Muscle of leg (tissue), 11 donors: ENCODE data around the gene FUT2. TPM values are rescaled to one million over a fixed set of nuclear protein-coding genes. Genes with fewer than 3 reads are reported as not detected.

ENCODE experiments used
- DNase-seq: peaks from one replicate; pipeline ENCODE4 v3.0.0; 2013
- H3K27ac ChIP-seq: one replicate; pipeline ENCODE4 v1.5.1; 2013; ENCODE audit warnings: mild to moderate bottlenecking, low read length, control low read depth
- H3K27me3 ChIP-seq: one replicate; pipeline ENCODE4 v1.6.1; 2013; ENCODE audit warnings: low read length; ENCODE audit not compliant: control insufficient read depth, insufficient read depth
- H3K36me3 ChIP-seq: one replicate; pipeline ENCODE4 v1.6.1; 2013; ENCODE audit warnings: low read length; ENCODE audit not compliant: control insufficient read depth, insufficient read depth
- H3K4me1 ChIP-seq: one replicate; pipeline ENCODE4 v1.6.1; 2013; ENCODE audit warnings: low read length; ENCODE audit not compliant: control insufficient read depth, insufficient read depth
- H3K4me3 ChIP-seq: one replicate; pipeline ENCODE4 v1.5.1; 2013; ENCODE audit warnings: low read length, control low read depth
- H3K9me3 ChIP-seq: replicated peaks from 2 replicates; pipeline ENCODE4 v1.6.1; 2013; ENCODE audit warnings: low read depth, low read length; ENCODE audit not compliant: control insufficient read depth
- WGBS: methylation state at CpG from one replicate; pipeline ENCODE4 v1.1.5; 2013; ENCODE audit warnings: missing lambda C conversion rate; ENCODE audit not compliant: insufficient coverage; 5-methylcytosine and 5-hydroxymethylcytosine counted together
- polyA plus RNA-seq, 8 donors: library from polyadenylated mRNA; unstranded; fragments of 120-200 nt; gene quantifications; one replicate each; pipeline versions ENCODE4 v1.2.1 to v1.2.3, GENCODE V29; 2013; ENCODE audit warnings: inconsistent platforms in 1 of 8, low replicate concordance in 1 of 8; ENCODE audit not compliant: insufficient read length in 8 of 8, insufficient read depth in 1 of 8
- total RNA-seq: library from RNA; stranded (reverse); fragments of 120-200 nt; gene quantifications from one replicate; pipeline ENCODE4 v1.2.4, GENCODE V29; 2013

FUT2 gene
- total and polyA plus RNA-seq, 9 donors = 0.53 to 3.8 (median 0.95) TPM; not detected in 1

DNA sequence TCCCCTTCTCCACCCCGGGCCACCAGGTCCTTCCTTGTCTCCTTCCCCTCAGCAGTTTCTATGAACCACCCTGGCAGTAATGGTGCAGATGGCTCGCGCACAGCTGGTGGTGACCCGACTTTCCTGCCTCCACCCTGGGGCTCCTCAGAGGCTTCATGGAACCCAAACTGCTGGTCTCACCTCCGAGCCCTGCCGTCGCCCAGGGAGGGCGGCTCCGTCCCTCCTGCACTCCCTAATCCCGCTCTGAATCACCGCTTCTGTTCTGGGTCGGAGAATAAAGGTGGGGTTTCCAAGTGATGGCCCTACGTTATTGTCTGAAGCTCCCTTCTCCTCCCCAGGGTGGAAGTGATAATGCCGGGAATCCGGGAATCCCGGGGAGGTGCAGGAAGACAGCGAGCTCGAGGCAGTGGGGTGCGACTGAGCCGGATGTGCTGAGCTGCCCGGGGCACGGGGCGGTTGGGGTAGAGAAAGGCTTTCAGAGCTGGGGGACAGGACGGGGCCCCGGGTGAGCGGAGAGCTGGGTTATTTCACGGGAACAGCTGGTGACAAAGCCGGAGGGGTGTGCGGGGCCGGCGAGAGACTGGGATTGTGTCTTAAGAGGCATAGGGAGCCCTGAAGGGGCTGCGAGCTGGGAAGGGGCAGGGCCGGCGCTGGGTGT, 711 bp downstream of the FUT2 start:
- H3K9me3 ChIP-seq = no peaks in the 10 kb centered on the region
- 4% methylated on average over 25 of the region's 34 CpGs for WGBS
- H3K4me3 ChIP-seq = no peak overlapping the region
- H3K27me3 ChIP-seq = peaks cover 24% of the 10 kb centered on the region
- H3K27ac ChIP-seq = no peak overlapping the region
- no peaks in the 10 kb centered on the region for H3K36me3 ChIP-seq
- DNase-seq = no peak
- peaks cover 12% of the 10 kb centered on the region for H3K4me1 ChIP-seq

DNA sequence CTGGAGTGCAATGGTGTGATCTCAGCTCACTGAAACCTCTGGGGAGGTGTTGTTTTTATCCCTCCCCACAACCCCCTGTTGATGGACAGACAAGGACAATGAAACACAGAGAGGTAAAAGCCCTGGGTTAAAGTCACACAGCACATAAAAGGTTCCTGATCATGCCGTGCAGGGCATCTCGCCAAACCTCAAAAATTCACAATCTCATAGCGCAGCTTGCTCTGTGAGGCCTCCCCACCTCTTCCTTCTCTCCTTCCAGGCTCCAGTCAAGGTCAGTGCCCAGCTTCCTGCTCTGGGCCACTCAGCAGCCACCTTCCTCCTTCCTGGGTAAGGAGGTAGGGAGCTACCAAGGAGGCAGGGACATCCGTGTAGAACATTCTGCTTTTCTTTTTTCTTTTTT, 2.3 kb downstream of the FUT2 start:
- no peak for DNase-seq
- no peaks in the 10 kb centered on the region for H3K9me3 ChIP-seq
- H3K4me3 ChIP-seq = no peak overlapping the region
- H3K27ac ChIP-seq = no peak overlapping the region
- no peaks in the 10 kb centered on the region for H3K36me3 ChIP-seq
- WGBS = no CpG with 5 or more reads among the region's 4 CpGs
- peaks cover 12% of the 10 kb centered on the region for H3K4me1 ChIP-seq
- H3K27me3 ChIP-seq = peaks cover 24% of the 10 kb centered on the region

DNA sequence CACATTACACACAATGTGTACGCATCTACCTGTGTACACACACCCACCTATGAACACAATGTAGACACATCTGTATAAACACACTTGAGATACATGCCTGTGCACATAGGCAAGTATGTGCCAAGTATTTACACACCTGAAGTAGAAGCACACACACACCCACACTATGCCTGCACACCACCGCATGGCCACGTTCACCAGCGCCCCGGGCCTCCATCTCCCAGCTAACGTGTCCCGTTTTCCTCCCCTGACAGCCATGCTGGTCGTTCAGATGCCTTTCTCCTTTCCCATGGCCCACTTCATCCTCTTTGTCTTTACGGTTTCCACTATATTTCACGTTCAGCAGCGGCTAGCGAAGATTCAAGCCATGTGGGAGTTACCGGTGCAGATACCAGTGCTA, 6.9 kb downstream of the FUT2 start:
- H3K4me3 ChIP-seq = no peak overlapping the region
- H3K9me3 ChIP-seq = no peaks in the 10 kb centered on the region
- H3K27me3 ChIP-seq = peaks cover 3% of the 10 kb centered on the region
- H3K4me1 ChIP-seq = no peaks in the 10 kb centered on the region
- no peaks in the 10 kb centered on the region for H3K36me3 ChIP-seq
- no peak for DNase-seq
- 89% methylated on average over 12 of the region's 13 CpGs for WGBS
- no peak overlapping the region for H3K27ac ChIP-seq

DNA sequence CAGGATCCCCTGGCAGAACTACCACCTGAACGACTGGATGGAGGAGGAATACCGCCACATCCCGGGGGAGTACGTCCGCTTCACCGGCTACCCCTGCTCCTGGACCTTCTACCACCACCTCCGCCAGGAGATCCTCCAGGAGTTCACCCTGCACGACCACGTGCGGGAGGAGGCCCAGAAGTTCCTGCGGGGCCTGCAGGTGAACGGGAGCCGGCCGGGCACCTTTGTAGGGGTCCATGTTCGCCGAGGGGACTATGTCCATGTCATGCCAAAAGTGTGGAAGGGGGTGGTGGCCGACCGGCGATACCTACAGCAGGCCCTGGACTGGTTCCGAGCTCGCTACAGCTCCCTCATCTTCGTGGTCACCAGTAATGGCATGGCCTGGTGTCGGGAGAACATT, 7.5 kb downstream of the FUT2 start:
- no peaks in the 10 kb centered on the region for H3K27me3 ChIP-seq
- H3K4me1 ChIP-seq = no peaks in the 10 kb centered on the region
- 90% methylated on average over 16 of the region's 23 CpGs for WGBS
- no peak overlapping the region for H3K27ac ChIP-seq
- H3K9me3 ChIP-seq = no peaks in the 10 kb centered on the region
- no peak for DNase-seq
- no peaks in the 10 kb centered on the region for H3K36me3 ChIP-seq
- no peak overlapping the region for H3K4me3 ChIP-seq

GRCh38 chr19:48705431-48705830, 9.7 kb downstream of the FUT2 start:
- Histone ChIP-seq H3K36me3 (no peaks in the 10 kb centered on the region), H3K9me3 (no peaks in the 10 kb centered on the region), H3K27me3 (no peaks in the 10 kb centered on the region), H3K4me1 (no peaks in the 10 kb centered on the region), H3K27ac (no peak overlapping the region), H3K4me3 (no peak overlapping the region)
- 25% methylated on average over 2 of the region's 2 CpGs for WGBS
- DNase-seq = no peak

GRCh38 chr19:48708471-48708870, 12.7 kb downstream of the FUT2 start:
- WGBS = 42% methylated on average over 11 of the region's 11 CpGs

DNA sequence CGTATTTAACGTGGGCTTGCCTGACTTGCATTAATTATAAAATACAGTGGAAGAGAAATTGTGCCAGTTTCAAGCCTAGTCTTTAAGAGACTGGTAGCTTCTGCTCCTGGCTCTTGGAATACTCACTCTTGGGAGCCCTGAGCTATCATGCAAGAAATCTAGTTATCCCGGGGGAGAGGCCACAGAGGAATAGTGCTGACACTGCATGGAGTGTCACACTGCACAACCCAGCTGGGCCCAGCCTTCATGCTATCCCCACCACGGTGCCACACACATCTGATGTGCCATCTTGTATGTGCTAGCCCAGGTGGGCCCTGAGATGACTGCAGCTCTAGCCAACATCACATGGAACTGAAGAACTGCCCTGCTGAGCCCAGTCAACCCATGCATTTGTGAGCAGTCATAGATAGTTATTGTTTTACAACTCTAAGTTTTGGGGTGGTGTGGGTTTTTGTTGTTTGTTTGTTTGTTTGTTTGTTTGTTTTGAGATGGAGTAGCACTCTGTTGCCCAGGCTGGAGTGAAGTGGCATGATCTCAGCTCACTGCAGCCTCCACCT, 15.4 kb downstream of the FUT2 start:
- 100% methylated on average over 3 of the region's 4 CpGs for WGBS
- peaks cover 29% of the 10 kb centered on the region for H3K36me3 ChIP-seq
- H3K27me3 ChIP-seq = no peaks in the 10 kb centered on the region
- H3K4me3 ChIP-seq = no peak overlapping the region
- DNase-seq = no peak
- H3K4me1 ChIP-seq = peaks cover 30% of the 10 kb centered on the region
- H3K27ac ChIP-seq = no peak overlapping the region
- peaks cover 7% of the 10 kb centered on the region for H3K9me3 ChIP-seq

More at GRCh38 chr19:48708471-48708870, 12.7 kb downstream of the FUT2 start:
- H3K9me3 ChIP-seq = peaks cover 7% of the 10 kb centered on the region
- peaks cover 15% of the 10 kb centered on the region for H3K36me3 ChIP-seq
- no peak overlapping the region for H3K27ac ChIP-seq
- no peaks in the 10 kb centered on the region for H3K27me3 ChIP-seq
- peaks cover 9% of the 10 kb centered on the region for H3K4me1 ChIP-seq
- DNase-seq = no peak
- no peak overlapping the region for H3K4me3 ChIP-seq

GRCh38 chr19:48713041-48713863, 17.5 kb downstream of the FUT2 start:
- Histone ChIP-seq H3K4me1 (peaks cover 49% of the 10 kb centered on the region), H3K36me3 (peaks cover 29% of the 10 kb centered on the region), H3K9me3 (peaks cover 7% of the 10 kb centered on the region), H3K4me3 (peak overlapping the region; percentile 84), H3K27me3 (no peaks in the 10 kb centered on the region), H3K27ac (peak overlapping the region; percentile 87)
- WGBS = 8% methylated on average over 10 of the region's 25 CpGs
- DNase-seq = peak; percentile 44

- Histone ChIP-seq H3K4me3 (peak overlapping the region; percentile 84), H3K27ac (peak overlapping the region; percentile 97), H3K27me3 (no peaks in the 10 kb centered on the region), H3K36me3 (peaks cover 29% of the 10 kb centered on the region), H3K9me3 (peaks cover 7% of the 10 kb centered on the region), H3K4me1 (peaks cover 56% of the 10 kb centered on the region)
- peak; percentile 100 for DNase-seq
- WGBS = under 1% methylated on average over 63 of the region's 67 CpGs
Observed at GRCh38 chr19:48713864-48714755, 18.3 kb downstream of the FUT2 start.
